Upper lobe of right lung (tissue), 1 donor: ENCODE results near the gene KCMF1. TPM values are rescaled to one million over a fixed set of nuclear protein-coding genes. Genes with fewer than 3 reads are reported as not detected.

ENCODE experiments used
- ATAC-seq: fragments of 200-7000 bp; cut with Tn5 transposase; one replicate; pipeline ENCODE4 v1.9.1; 2020; ENCODE audit warnings: mild to moderate bottlenecking, moderate library complexity
- DNase-seq: peaks from one replicate; pipeline ENCODE4 v3.0.0-alpha.2; 2020
- H3K27ac ChIP-seq: fragments of 200-600 bp; one replicate; pipeline ENCODE4 v1.8.0; 2022
- H3K27me3 ChIP-seq: fragments of 200-600 bp; one replicate; pipeline ENCODE4 v1.8.0; 2022; ENCODE audit warnings: mild to moderate bottlenecking
- H3K36me3 ChIP-seq: fragments of 200-600 bp; one replicate; pipeline ENCODE4 v1.8.0; 2022
- H3K4me1 ChIP-seq: fragments of 200-600 bp; one replicate; pipeline ENCODE4 v1.8.0; 2022
- H3K4me3 ChIP-seq: fragments of 200-600 bp; one replicate; pipeline ENCODE4 v1.8.0; 2022; ENCODE audit warnings: mild to moderate bottlenecking
- H3K9me3 ChIP-seq: fragments of 200-600 bp; one replicate; pipeline ENCODE4 v1.8.0; 2022
- CTCF ChIP-seq: fragments of 200-600 bp; IDR thresholded peaks from one replicate; pipeline ENCODE4 v1.8.0; 2022; ENCODE audit warnings: antibody characterized with exemption
- intact Hi-C: fragments of 100-400 bp; cut with DNase I; formaldehyde crosslinking; loops from one replicate; pipeline ENCODE4 v1.11.0; 2022
- total RNA-seq: library from RNA; stranded (reverse); fragmentation: NEBNext Ultra II Directional; extraction: Animal tissue kit (Norgen Biotek cat#: 25700); gene quantifications from one replicate; pipeline ENCODE4 v1.2.1, GENCODE V29; 2021
- donor health status: DM: no; HTN: yes; CAD: no; lungs with severe emphysema.

The KCMF1 gene
- total RNA-seq, 1 donor from 2014 or later: 72.9 TPM

GRCh38 chr2:85089585-85089984 is 118.6 kb downstream of the KCMF1 start:
- Histone ChIP-seq H3K4me1 (no peaks in the 10 kb centered on the region), H3K4me3 (no peak overlapping the region), H3K27ac (no peak overlapping the region), H3K9me3 (no peaks in the 10 kb centered on the region), H3K27me3 (no peaks in the 10 kb centered on the region), H3K36me3 (no peaks in the 10 kb centered on the region)
- TF ChIP-seq CTCF: no peak
- ATAC-seq (no peak), DNase-seq (no peak)
- intact Hi-C loops: no loop called here

GRCh38 chr2:85091838-85092237 is 120.9 kb downstream of the KCMF1 start:
- DNase-seq: no peak

GRCh38 chr2:85095094-85095493 is 124.1 kb downstream of the KCMF1 start:
- Histone ChIP-seq H3K36me3 (no peaks in the 10 kb centered on the region), H3K4me3 (no peak overlapping the region), H3K4me1 (no peaks in the 10 kb centered on the region), H3K9me3 (no peaks in the 10 kb centered on the region), H3K27ac (no peak overlapping the region), H3K27me3 (no peaks in the 10 kb centered on the region)
- no peak for ATAC-seq
- intact Hi-C loops: no loop called here
- no peak for TF ChIP-seq CTCF
- DNase-seq: no peak

More at GRCh38 chr2:85091838-85092237, 120.9 kb downstream of the KCMF1 start:
- no peak for TF ChIP-seq CTCF
- Histone ChIP-seq H3K4me1 (no peaks in the 10 kb centered on the region), H3K27me3 (no peaks in the 10 kb centered on the region), H3K36me3 (no peaks in the 10 kb centered on the region), H3K27ac (no peak overlapping the region), H3K9me3 (no peaks in the 10 kb centered on the region), H3K4me3 (no peak overlapping the region)
- intact Hi-C loops: no loop called here
- no peak for ATAC-seq

- DNase-seq (no peak), ATAC-seq (no peak)
- Histone ChIP-seq H3K27ac (no peak overlapping the region), H3K4me1 (no peaks in the 10 kb centered on the region), H3K27me3 (no peaks in the 10 kb centered on the region), H3K4me3 (no peak overlapping the region), H3K36me3 (no peaks in the 10 kb centered on the region), H3K9me3 (no peaks in the 10 kb centered on the region)
- intact Hi-C loops: no loop called here
- no peak for TF ChIP-seq CTCF
Measured at GRCh38 chr2:85096616-85097015, 125.7 kb downstream of the KCMF1 start.

- no peaks in the 10 kb centered on the region for H3K36me3 ChIP-seq
- H3K4me1 ChIP-seq: no peaks in the 10 kb centered on the region
- no peak for TF ChIP-seq CTCF
Measured at GRCh38 chr2:85104228-85104627, 133.3 kb downstream of the KCMF1 start.

GRCh38 chr2:85106489-85107180 is 135.7 kb downstream of the KCMF1 start:
- ATAC-seq (no peak), DNase-seq (no peak)
- no peak overlapping the region for H3K4me3 ChIP-seq
- H3K36me3 ChIP-seq: no peaks in the 10 kb centered on the region
- TF ChIP-seq CTCF: no peak
- intact Hi-C loops: no loop called here
- H3K9me3 ChIP-seq: no peaks in the 10 kb centered on the region
- H3K4me1 ChIP-seq: no peaks in the 10 kb centered on the region
- H3K27ac ChIP-seq: no peak overlapping the region
- H3K27me3 ChIP-seq: no peaks in the 10 kb centered on the region

More at GRCh38 chr2:85104228-85104627, 133.3 kb downstream of the KCMF1 start:
- H3K9me3 ChIP-seq: no peaks in the 10 kb centered on the region
- intact Hi-C loops: no loop called here
- H3K4me3 ChIP-seq: no peak overlapping the region
- no peak overlapping the region for H3K27ac ChIP-seq
- DNase-seq (no peak), ATAC-seq (no peak)
- H3K27me3 ChIP-seq: no peaks in the 10 kb centered on the region
